Ecto neural progenitor cell (in vitro differentiated cells): ENCODE data around the gene CHSY1.
"Not testable (repeated sequence)": the region's sequence is repeated elsewhere in the genome, so short reads cannot be mapped to it uniquely, and the experiment has no call there.

Experiments
- DNase-seq: peaks from one replicate; pipeline ENCODE4 v3.0.0-alpha.2; 2018; ENCODE audit warnings: low spot score

The CHSY1 gene

GRCh38 chr15:101134780-101135179, 117.1 kb downstream of the CHSY1 start:
- DNase-seq = no peak

DNA sequence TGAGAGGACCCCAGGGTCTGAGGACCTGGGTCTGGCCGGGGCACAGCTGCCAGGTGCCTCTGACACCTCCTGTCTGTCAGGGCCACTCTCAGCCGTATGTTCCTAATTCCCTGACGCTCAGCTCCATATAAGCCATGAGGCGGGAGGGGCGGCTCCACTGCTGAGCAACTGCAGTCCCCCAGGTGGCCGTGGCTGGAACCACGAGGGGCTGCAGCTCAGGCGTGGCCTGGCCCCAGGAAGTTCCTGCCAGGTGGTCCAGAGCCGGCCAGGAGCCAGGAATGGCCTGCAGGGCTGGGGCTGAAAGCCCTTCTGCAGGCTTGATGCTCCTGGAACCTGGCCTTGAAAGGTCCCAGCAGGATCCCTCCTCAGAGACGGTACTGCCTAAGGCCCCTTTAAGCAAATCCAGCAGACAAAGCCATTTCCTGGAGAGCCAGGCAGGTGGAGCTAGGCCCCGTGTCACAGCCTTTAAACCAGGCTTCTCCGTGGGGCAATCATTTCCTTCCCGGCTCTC, 118.0 kb downstream of the CHSY1 start:
- no peak for DNase-seq

- no peak for DNase-seq
These were observed 118.7 kb downstream of the CHSY1 start for GRCh38 chr15:101133181-101133460.

GRCh38 chr15:101132390-101133180, 119.3 kb downstream of the CHSY1 start:
- no peak for DNase-seq

DNA sequence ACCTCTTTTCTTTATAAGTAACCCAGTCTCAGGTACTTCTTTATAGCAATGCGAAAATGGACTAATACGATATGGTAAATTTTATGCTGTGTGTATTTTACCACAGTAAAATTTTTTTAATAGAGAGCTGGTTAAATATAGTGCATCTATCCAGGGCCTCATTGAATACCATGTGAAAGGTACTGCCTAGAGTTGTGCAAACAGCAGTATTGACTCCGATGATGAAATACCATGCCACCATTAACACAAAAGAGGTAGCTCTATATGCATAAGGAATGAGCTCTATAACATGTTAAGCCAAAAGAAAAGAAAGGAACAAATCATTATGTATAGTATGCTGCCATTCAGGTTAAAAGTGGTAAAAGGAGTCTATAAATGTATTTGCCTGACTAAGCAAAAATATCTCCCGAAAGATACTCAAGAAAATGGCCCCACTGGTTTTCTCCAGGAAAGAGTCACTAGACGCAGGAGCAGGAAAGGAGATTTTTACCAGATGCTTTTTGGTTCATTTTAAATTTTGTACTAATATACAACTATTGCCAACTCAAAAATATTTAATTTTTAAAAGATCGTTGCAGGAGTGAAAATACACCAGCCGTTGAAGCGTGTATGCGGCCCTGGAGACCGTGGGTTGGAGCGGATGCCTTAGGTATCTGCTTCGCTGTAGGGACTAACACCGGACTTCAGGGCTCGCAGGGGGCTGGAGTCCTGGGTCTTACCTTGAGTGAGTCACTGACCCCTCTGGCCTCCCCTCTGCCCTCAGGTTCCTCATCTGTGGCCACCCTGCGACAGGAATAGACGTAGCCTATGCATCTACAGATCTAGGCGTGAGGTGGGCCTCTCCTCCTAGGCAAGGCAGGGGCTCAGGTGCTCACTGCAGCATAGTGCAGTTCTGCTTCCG, 120.1 kb downstream of the CHSY1 start:
- DNase-seq = no peak

DNA sequence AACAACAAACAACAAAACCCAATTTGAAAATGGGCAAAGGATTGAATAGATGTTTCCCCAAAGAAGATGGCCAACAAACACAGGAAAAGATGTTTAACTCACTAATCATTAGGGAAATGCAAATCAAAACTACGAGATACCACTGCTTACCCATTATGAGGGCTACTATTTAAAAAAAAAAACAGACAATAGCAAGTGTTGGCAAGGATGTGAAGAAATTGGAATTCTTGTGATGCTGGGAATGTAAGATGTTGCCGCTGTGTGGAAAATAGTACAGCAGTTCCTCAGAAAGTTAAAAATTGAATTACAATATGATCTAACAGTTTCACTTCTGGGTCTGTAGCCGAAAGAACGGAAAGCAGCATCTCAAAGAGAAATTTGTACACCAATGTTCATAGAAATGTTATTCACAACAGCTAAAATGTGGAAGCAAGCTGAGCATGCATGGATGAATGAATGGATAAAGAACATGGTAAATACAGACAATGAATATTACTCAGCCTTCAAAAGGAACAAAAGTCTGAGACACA, 121.9 kb downstream of the CHSY1 start:
- no peak for DNase-seq

DNA sequence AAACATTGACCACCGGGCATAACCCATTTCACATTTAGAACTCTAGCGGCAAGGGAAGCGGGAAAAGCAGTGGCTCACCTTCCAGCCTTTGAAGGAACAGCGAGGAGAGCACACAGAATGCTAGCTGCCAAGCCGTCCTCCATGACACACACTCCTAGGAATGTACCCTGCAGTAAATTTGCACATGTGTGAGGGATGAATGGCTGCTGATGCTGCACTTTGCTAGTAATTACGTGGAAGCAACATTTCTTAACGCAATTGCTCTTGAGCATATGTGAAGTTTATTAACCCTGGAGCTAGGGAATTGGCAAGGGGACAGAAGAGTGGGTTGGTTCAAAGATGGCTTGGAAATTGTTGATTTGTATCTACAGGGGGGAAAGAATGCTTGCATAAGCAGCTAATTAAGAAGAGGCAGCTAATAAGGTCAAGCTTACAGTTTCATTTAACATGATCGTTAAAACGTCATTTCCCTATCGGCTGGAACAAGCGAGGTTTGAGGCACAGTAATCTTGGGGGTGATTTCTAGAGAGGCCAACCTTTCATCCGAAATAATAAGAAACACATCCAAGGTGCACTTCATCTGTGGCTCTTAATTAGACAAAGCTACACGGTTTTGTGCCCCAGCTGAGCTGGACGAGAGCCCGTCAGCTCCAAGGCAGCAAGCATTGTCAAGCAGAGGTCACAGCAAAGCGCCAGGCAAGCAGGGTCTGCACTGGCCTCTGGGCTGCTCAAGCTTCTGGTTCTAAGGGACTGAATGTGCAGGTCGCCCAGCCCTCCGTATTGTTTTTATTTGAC, 123.4 kb downstream of the CHSY1 start:
- DNase-seq = no peak

- DNase-seq = no peak
These were observed 124.3 kb downstream of the CHSY1 start for GRCh38 chr15:101127506-101128076.

GRCh38 chr15:101126618-101127505, 125.0 kb downstream of the CHSY1 start:
- peak; percentile 47 for DNase-seq

DNA sequence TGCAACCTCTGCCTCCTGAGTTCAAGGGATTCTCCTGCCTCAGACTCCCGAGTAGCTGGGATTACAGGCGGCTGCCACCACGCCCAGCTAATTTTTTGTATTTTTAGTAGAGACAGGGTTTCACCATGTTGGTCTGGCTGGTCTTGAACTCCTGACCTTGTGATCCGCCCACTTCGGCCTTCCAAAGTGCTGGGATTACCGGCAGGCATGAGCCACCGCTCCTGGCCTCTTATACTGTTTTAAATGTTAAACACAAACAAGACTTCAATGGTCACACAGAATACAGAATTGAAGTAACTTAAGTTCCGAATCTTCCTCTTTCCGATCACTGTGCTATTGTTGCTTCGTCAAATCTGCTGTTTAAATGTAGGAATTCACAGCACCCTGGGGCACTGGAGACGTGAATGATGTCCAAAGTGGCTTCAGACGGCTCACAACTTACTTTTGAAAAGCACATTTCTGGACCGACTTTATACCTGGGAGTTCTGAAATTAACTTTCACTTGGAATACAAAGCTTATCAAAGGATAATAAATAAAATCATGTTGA, 125.9 kb downstream of the CHSY1 start:
- not testable (repeated sequence) for DNase-seq
